NOMO-1 treated with DMSO at 0.1 percent for 48 hours (cell line): ENCODE results near the gene RPL38.

Experiments used
- DNase-seq: peaks from one replicate; lab custom pipeline; 2025; ENCODE audit not compliant: unreplicated experiment; lab: John Stamatoyannopoulos, UW

RPL38 gene

GRCh38 chr17:74224959-74225725 is 21.7 kb downstream of the RPL38 start:
- no peak for DNase-seq

GRCh38 chr17:74226252-74226651 is 22.8 kb downstream of the RPL38 start:
- no peak for DNase-seq

DNA sequence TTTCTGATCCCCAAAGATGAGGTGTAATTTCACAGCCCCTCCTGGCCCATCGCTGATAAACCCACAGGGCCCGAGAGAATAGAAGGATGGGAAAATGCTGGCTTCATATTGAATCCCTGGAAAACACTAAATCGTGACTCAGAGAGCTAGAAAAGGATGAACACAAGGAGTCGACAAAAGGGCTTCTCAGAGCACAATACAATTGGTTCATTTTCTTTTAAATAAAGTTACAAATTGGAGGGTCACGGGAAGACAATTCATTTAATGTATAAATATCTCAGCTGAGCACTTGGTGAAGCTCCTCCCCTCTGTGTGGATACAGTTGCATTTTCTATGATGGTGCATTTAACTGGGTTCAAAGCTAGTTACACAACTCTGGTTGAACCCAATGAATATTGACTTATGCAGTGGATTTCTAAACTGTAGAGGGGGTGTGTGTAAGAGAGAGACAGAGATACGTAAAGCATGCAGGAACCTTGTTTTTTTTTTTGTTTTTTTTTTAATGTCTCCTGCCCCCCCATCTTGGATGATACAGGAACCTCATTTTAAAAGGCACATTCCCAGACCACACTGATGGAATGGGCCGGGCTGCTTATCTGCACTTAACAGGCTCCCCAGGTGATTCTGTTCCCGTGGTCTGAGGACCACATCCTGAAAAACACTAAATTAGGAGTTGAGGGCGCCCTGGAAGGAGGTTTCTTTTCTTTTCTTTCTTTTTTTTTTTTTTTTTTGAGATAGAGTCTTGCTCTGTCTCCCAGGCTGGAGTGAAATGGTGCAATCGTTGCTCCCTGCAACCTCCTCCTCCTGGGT is 24.0 kb downstream of the RPL38 start:
- no peak for DNase-seq

GRCh38 chr17:74228306-74228978 is 25.0 kb downstream of the RPL38 start:
- DNase-seq, result no peak

GRCh38 chr17:74230896-74231295 is 27.4 kb downstream of the RPL38 start:
- no peak for DNase-seq

DNA sequence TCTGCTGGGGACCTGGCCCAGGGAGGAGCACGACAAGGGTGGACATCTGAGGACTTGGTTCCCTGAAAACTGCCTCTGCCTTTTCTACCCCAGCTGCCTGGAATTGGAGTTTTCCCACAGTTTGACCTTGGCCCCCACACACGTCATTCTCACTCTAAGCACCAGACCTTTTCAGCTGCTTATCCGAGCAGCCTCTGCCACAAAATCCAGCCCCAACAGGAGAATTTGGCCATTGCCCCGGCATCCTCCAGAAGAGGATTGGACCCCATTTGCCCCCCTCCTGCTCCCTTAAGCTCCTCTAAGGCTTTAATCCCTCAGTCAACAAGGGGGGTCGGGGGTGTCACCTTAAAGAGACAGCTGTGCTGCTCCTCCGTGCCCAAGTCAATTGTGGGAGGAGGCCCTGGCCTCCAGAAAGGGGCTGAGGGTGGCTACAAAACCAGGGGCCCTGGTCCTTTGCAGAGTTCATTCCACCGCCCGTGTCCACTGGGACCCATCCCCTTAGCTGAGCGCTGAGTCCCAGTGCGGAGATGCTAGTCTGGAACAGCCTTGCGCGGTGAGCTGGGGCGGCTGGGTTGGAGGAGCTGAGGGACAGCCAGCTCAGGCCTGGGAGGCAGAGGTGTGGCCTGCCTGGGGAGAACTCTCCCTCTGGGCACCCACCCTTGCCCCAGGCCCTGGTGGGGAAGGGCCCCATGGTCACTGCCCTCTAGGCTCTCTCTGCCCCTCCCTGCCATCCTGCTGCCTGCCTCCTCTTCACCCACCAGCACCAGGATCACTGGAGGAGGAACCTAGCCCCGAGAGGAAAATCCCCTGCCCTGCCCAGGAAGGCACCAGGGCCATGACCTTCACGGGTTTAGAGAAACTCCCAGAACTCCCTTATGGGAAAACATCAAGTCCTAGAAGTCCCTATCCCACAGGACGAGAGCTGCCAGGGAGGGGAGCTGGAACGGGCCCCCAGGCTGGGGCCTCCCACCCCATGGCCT is 28.7 kb downstream of the RPL38 start:
- DNase-seq, result no peak

- DNase-seq, result no peak
These were observed 30.5 kb downstream of the RPL38 start for GRCh38 chr17:74233937-74234336.

- DNase-seq, result peak; percentile 53
These were observed 31.0 kb downstream of the RPL38 start for GRCh38 chr17:74234486-74234885.

DNA sequence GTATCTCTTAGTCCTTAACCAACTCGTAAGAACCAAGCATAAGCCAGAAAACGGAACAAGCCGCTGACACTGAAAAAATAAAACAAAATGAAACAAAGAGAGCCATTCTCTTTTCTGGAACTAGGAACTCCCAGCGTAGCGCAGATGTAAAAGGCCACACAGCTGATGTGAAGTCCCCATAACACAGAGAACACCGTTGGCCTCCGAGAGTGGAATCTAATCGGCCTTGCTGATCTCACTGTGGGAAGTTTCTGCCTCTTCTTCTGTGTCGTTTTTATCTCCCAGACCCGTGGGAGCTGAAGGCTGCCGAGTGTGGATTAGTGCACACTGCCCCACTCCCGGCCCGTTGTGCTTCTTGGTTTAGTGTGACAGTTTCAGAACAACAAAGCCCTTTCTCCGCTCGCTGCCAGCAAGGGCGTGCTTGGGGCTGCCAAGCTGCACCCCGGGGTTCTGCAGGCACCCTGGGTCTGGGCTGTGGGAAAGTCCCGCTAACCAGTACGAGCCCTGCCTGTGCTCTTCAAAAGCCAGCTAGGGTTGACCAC is 31.6 kb downstream of the RPL38 start:
- DNase-seq, result peak; percentile 49

GRCh38 chr17:74235911-74236371 is 32.5 kb downstream of the RPL38 start:
- no peak for DNase-seq

DNA sequence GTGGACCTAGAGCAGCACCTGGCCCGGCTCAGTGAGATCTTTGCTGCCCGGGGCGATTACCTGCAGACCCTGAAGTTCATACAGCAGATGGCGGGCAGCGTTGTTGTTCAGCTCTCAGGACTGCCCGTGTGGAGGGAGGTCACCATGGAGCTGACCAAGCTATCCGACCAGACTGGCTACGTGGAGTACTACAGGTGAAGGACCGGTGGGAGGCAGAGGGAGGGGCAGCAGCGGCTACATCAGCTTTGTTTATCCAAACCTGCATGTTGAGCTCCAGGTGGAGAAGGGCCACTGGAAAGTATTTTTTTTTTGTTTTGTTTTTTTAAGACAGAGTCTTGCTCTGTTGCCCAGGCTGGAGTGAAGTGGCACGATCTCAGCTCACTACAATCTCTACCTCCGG is 33.8 kb downstream of the RPL38 start:
- DNase-seq, result no peak

DNA sequence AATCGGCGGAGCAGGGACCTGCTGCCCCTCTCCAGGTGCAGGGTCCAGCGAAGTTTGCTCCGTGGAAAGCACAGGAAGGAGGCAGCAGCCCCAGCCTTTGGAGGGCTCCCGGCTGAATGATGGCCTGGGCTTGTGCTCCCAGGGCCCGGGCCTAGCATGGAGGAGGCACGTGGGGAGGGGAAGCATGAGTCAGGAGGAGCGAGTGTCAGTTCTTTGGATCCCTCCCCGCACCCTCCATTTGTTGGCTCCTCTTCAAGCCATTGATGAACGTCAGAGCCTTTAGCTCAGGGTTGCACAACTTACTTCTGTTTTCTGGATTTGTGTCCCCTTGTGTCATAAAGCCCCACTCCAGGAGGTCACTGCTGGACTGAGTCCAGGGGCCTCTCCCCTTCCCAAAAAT is 35.7 kb downstream of the RPL38 start:
- DNase-seq, result peak; percentile 63

- no peak for DNase-seq
These were observed 37.2 kb downstream of the RPL38 start for GRCh38 chr17:74240618-74241205.

- no peak for DNase-seq
These were observed 38.0 kb downstream of the RPL38 start for GRCh38 chr17:74241431-74241830.

- DNase-seq, result no peak
These were observed 38.4 kb downstream of the RPL38 start for GRCh38 chr17:74241847-74242246.

DNA sequence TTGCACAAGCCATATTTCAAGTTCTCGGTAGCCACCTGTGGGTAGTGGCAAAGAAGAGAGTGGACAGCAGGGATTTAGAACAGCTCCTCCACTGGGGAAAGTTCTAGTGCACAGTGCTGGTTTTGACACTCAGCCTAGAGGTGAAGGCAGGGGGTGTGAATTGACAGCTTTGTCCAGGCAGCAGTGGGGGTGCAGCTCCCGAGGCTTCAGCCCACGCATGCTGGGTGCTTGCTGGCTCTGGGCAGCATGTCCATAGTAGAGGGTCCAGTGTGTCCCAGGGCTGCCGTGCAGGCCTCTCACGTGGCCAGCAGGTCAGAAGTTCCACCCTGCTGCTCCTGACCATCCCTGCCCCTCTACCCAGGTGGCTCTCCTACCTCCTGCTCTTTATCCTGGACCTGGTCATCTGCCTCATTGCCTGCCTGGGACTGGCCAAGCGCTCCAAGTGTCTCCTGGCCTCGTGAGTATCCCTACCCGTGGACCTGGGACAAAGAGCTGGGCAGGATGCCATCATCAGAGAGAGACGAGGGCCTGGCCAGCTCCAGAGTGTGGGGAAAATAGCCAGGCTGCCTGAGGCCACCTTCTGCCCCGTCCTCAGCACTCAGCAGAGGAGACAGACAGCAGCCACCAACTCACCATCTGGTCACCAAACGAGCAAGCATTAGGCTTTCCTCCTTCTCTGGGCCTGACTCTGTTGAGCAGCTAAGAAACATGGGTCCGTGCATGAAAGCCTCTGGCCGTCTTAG is 39.7 kb downstream of the RPL38 start:
- no peak for DNase-seq

DNA sequence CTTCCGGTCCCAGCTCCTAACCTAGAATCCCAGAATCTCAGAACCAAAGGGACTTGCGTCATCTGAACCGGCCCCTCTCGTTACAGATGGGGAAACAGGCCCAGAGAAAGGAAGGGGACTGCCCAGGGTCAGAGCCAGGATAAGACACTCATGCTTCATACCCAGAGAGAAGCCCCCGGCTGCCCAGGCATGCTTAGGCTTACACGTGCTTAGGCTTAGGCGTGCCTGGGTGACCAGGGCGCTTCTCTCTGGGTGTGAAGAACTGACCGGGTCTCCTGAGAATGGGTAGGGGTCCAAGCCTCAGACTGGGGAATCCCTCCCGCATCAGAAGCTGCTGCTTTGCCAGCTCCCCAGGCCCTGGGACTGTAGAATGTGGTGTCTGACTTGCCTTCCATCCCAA is 40.6 kb downstream of the RPL38 start:
- no peak for DNase-seq

DNA sequence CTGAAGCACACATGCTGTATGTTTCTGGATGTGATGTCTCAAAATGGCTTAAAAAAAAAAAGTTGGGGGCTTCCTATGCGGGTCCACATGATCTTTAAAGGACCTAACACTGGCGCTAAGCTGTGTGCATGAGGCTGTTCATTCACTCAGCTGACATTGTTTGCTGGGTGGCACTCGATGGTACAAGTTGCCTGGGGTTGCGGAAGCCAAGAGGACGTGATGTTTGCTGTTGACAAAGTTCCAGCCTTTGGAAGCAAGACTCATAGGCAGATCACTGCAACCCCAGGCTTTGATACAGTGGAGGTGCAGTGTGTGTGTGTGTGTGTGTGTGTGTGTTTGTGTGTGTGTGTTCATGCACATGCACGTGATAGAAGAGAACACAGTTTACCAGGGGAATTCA is 41.1 kb downstream of the RPL38 start:
- no peak for DNase-seq

DNA sequence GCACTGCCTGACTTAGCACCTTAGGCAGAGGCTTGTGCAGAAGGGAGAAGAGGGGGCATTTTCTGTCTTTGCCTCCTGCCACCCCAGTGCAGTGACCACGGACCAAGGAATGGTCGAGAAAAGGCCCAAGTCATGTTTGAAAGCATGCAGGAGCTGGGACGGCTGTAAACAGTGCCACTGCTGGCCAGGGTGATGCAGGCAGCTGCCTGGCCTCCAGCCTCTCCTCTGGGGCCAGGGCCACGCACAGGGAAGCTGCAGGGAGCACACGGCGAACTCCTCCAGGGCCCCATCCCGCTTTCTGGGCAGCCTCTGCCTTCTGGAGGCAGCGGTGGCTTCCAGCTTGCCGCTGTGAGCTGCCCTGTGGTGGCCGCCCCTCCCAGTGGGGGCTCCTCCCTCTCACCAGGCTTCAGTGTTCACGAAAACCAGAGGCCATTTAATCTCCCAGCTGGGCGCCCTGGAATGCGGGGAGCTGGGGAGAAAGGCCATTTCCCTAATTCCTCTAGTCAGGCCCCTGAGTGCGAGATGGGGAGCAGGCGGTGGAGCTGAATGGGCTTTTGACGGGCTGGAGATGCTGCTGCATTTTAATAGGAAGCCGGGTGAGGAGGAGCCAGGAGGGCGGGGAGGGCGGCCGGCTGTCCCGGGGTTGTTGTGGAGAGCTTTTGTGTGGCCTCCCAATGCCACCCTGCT is 41.8 kb downstream of the RPL38 start:
- DNase-seq, result no peak
